NCI-H226 (cell line): ENCODE results near the gene NKD2.
"Not testable (repeated sequence)": the region's sequence is repeated elsewhere in the genome, so short reads cannot be mapped to it uniquely, and the experiment has no call there.

ENCODE experiments used
- DNase-seq: peaks from one replicate; pipeline ENCODE4 v3.0.0-alpha.2; 2015

NKD2 gene

GRCh38 chr5:1014781-1015221 lies 6.2 kb downstream of the NKD2 start:
- no peak for DNase-seq

GRCh38 chr5:1015507-1015906 lies 6.9 kb downstream of the NKD2 start:
- DNase-seq: no peak

- no peak for DNase-seq
Measured at GRCh38 chr5:1016036-1016435, 7.4 kb downstream of the NKD2 start.

GRCh38 chr5:1016476-1016875 lies 7.9 kb downstream of the NKD2 start:
- no peak for DNase-seq

- no peak for DNase-seq
Measured at GRCh38 chr5:1017056-1017455, 8.5 kb downstream of the NKD2 start.

- no peak for DNase-seq
Measured at GRCh38 chr5:1017691-1018455, 9.3 kb downstream of the NKD2 start.

GRCh38 chr5:1018596-1018995 lies 10.0 kb downstream of the NKD2 start:
- no peak for DNase-seq

GRCh38 chr5:1019001-1019905 lies 10.7 kb downstream of the NKD2 start:
- no peak for DNase-seq

GRCh38 chr5:1020452-1020961 lies 11.9 kb downstream of the NKD2 start:
- no peak for DNase-seq

GRCh38 chr5:1021136-1021968 lies 12.8 kb downstream of the NKD2 start:
- no peak for DNase-seq

- DNase-seq: not testable (repeated sequence)
Measured at GRCh38 chr5:1021969-1022336, 13.4 kb downstream of the NKD2 start.

GRCh38 chr5:1026700-1027621 lies 18.4 kb downstream of the NKD2 start:
- no peak for DNase-seq

GRCh38 chr5:1027631-1028441 lies 19.2 kb downstream of the NKD2 start:
- DNase-seq: no peak

- no peak for DNase-seq
Measured at GRCh38 chr5:1028481-1029281, 20.1 kb downstream of the NKD2 start.

- no peak for DNase-seq
Measured at GRCh38 chr5:1029282-1029944, 20.8 kb downstream of the NKD2 start.

- no peak for DNase-seq
Measured at GRCh38 chr5:1029945-1030625, 21.5 kb downstream of the NKD2 start.

- no peak for DNase-seq
Measured at GRCh38 chr5:1030801-1031271, 22.2 kb downstream of the NKD2 start.

GRCh38 chr5:1031306-1031959 lies 22.8 kb downstream of the NKD2 start:
- no peak for DNase-seq
